CD14-positive monocyte (primary cell): Measurements from ENCODE around the gene GPD2. TPM values are rescaled to one million over a fixed set of nuclear protein-coding genes. Genes with fewer than 3 reads are reported as not detected.
"Not testable (repeated sequence)": the region's sequence is repeated elsewhere in the genome, so short reads cannot be mapped to it uniquely, and the experiment has no call there.

Experiments used
- DNase-seq, 3 donors: peaks; one replicate each; pipeline ENCODE4 v3.0.0-alpha.2; 2011 to 2022
- H2AFZ ChIP-seq: 2 replicates; pipeline ENCODE4 v1.6.0; 2012; ENCODE audit warnings: mild to moderate bottlenecking, low read depth, low read length, inconsistent platforms; ENCODE audit not compliant: insufficient read depth, poor library complexity, severe bottlenecking
- H3K27ac ChIP-seq, 2 donors: 1 replicate in 1 of 2; 2 replicates in 1 of 2; pipeline ENCODE4 v1.5.1; 2012 to 2013; ENCODE audit warnings: low read length in 2 of 2, control low read depth in 1 of 2, inconsistent platforms in 1 of 2, low read depth in 1 of 2, mild to moderate bottlenecking in 1 of 2
- H3K27me3 ChIP-seq, 2 donors: one replicate each; pipeline versions ENCODE4 v1.6.0 to v1.6.1; 2011 to 2013; ENCODE audit warnings: low read length in 2 of 2; ENCODE audit not compliant: control insufficient read depth in 2 of 2, insufficient read depth in 2 of 2
- H3K36me3 ChIP-seq, 2 donors: replicated peaks in 1 of 2; 1 replicate in 1 of 2; 2 replicates in 1 of 2; pipeline versions ENCODE4 v1.5.1 to v1.6.1; 2012 to 2013; ENCODE audit warnings: low read length in 2 of 2, control low read depth in 1 of 2, inconsistent platforms in 1 of 2, mild to moderate bottlenecking in 1 of 2; ENCODE audit not compliant: insufficient read depth in 2 of 2, control insufficient read depth in 1 of 2
- H3K4me1 ChIP-seq, 2 donors: 1 replicate in 1 of 2; 2 replicates in 1 of 2; pipeline versions ENCODE4 v1.5.1 to v1.6.1; 2012 to 2013; ENCODE audit warnings: low read length in 2 of 2, control low read depth in 1 of 2, inconsistent platforms in 1 of 2, mild to moderate bottlenecking in 1 of 2, moderate library complexity in 1 of 2; ENCODE audit not compliant: insufficient read depth in 2 of 2, control insufficient read depth in 1 of 2
- H3K4me2 ChIP-seq: replicated peaks from 2 replicates; pipeline ENCODE3; 2012; ENCODE audit warnings: low read length, moderate library complexity, mild to moderate bottlenecking; ENCODE audit not compliant: poor library complexity, severe bottlenecking; ENCODE audit errors: extremely low read depth
- H3K4me3 ChIP-seq, 3 experiments: fragments of 200-600 bp in 1 of 3; sonication (generic) in 1 of 3; replicated peaks in 1 of 3; 1 replicate in 2 of 3; 2 replicates in 1 of 3; pipeline ENCODE4 v1.5.1; 2011 to 2013; ENCODE audit warnings: low read length in 3 of 3, mild to moderate bottlenecking in 3 of 3, control low read depth in 2 of 3, low read depth in 2 of 3, inconsistent platforms in 1 of 3, moderate library complexity in 1 of 3
- H3K79me2 ChIP-seq: 2 replicates; pipeline ENCODE4 v1.6.0; 2012; ENCODE audit warnings: mild to moderate bottlenecking, control low read depth, inconsistent platforms, low read length, moderate library complexity; ENCODE audit not compliant: insufficient read depth
- H3K9ac ChIP-seq: 2 replicates; pipeline ENCODE4 v1.6.0; 2017; ENCODE audit warnings: low read length, mild to moderate bottlenecking; ENCODE audit not compliant: insufficient read depth, poor library complexity, severe bottlenecking
- H3K9me3 ChIP-seq, 2 donors: replicated peaks in 1 of 2; 1 replicate in 1 of 2; 2 replicates in 1 of 2; pipeline versions ENCODE4 v1.5.1 to v1.6.1; 2012 to 2013; ENCODE audit warnings: low read length in 2 of 2, control low read depth in 1 of 2; ENCODE audit not compliant: control insufficient read depth in 1 of 2, insufficient read depth in 1 of 2
- H4K20me1 ChIP-seq: 2 replicates; pipeline ENCODE4 v1.6.0; 2012; ENCODE audit warnings: mild to moderate bottlenecking, low read length, control low read depth, moderate library complexity; ENCODE audit not compliant: insufficient read depth
- H3K27ac Mint-ChIP-seq, 7 donors: one replicate each; pipeline ENCODE4 v1.8.0; 2020; ENCODE audit warnings: mild to moderate bottlenecking in 7 of 7, mixed read lengths in 7 of 7, moderate library complexity in 6 of 7, inconsistent platforms in 2 of 7
- H3K27me3 Mint-ChIP-seq, 3 donors: one replicate each; pipeline ENCODE4 v1.8.0; 2021 to 2022; ENCODE audit warnings: low read depth in 3 of 3, mild to moderate bottlenecking in 3 of 3, mixed read lengths in 3 of 3, moderate library complexity in 3 of 3, inconsistent platforms in 1 of 3
- H3K36me3 Mint-ChIP-seq, 2 donors: one replicate each; pipeline ENCODE4 v1.8.0; 2020; ENCODE audit warnings: mixed read lengths in 2 of 2, inconsistent platforms in 1 of 2, mild to moderate bottlenecking in 1 of 2
- H3K4me1 Mint-ChIP-seq: one replicate; pipeline ENCODE4 v1.8.0; 2020; ENCODE audit warnings: mild to moderate bottlenecking, mixed read lengths
- H3K4me3 Mint-ChIP-seq, 2 donors: one replicate each; pipeline ENCODE4 v1.8.0; 2020; ENCODE audit warnings: mild to moderate bottlenecking in 2 of 2, mixed read lengths in 2 of 2, moderate library complexity in 1 of 2
- H3K9me3 Mint-ChIP-seq, 7 donors: one replicate each; pipeline ENCODE4 v1.8.0; 2020 to 2022; ENCODE audit warnings: mixed read lengths in 7 of 7, mild to moderate bottlenecking in 6 of 7, moderate library complexity in 6 of 7, inconsistent platforms in 2 of 7
- CTCF ChIP-seq: fragments of 200-600 bp; IDR thresholded peaks from one replicate; pipeline ENCODE4 v1.8.0; 2022; ENCODE audit warnings: antibody characterized with exemption, mild to moderate bottlenecking
- WGBS: methylation state at CpG from one replicate; pipeline ENCODE4 v1.1.5; 2013; ENCODE audit warnings: missing lambda C conversion rate; ENCODE audit not compliant: insufficient coverage; 5-methylcytosine and 5-hydroxymethylcytosine counted together
- intact Hi-C, 2 donors: fragments of 100-400 bp; cut with micrococcal nuclease; formaldehyde crosslinking; loops; one replicate each; pipeline versions ENCODE4 v1.15.0 to v1.15.1; 2023
- polyA plus RNA-seq, 3 donors: library from polyadenylated mRNA; depleted of rRNA in 1 of 3; unstranded in 2 of 3; stranded (reverse) in 1 of 3; fragments of 300-500 nt in 2 of 3; fragments of >200 nt in 1 of 3; fragmentation: Illumina TruSeq in 2 of 3; gene quantifications; 1 replicate in 2 of 3; 2 replicates in 1 of 3; pipeline ENCODE4 v1.2.3, GENCODE V29; 2012 to 2021

The GPD2 gene
- polyA plus RNA-seq, 3 donors, result 13.4 to 17.1 (median 14.5) TPM

DNA sequence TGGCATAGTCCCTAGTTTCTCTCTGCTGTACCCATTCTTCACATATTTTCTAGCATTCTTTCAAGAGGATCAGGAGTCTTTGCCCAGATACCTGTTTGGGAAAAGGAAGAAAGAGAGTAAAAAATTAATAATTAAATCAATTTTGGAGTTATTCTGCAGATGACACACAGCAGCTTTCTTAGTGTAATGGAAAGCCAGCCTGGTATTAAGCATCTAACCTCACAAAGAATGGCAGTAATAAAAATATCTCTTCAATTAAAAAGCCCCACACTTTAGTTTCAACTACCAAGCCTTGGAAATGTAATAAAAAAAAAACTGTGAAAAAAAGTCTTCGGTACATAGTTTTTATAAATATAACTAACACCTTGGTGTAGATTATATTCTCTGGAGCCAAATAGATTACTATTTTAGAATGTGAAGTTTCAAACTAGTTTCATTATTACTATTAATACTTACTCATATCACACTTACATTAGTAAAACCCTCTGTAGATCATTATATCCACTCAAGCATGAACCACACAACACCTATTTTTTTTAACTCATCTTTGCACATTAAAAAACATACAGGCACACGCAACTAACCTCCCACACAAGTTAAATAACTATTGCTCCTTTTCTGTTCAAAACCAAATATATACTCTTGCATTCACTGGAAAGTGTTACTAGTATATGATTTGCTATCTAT is 90.9 kb downstream of the GPD2 start:
- Mint-ChIP-seq H3K4me3 (no peak overlapping the region), H3K9me3 (peaks cover 0 to 4% (median 0%) of the 10 kb centered on the region in 7 donors), H3K4me1 (no peaks in the 10 kb centered on the region), H3K36me3 (peaks cover 31 to 44% of the 10 kb centered on the region in 2 donors), H3K27me3 (no peaks in the 10 kb centered on the region), H3K27ac (no peak overlapping the region)
- no peak for TF ChIP-seq CTCF
- WGBS, result 100% methylated on average over 1 of the region's 2 CpGs
- Histone ChIP-seq H3K27me3 (no peaks in the 10 kb centered on the region), H3K36me3 (peaks cover 12 to 20% of the 10 kb centered on the region in 2 donors), H3K4me2 (no peak overlapping the region), H3K79me2 (peaks cover 1% of the 10 kb centered on the region), H3K4me1 (no peaks in the 10 kb centered on the region), H3K9ac (no peak overlapping the region), H3K9me3 (no peaks in the 10 kb centered on the region), H4K20me1 (no peaks in the 10 kb centered on the region), H3K4me3 (no peak overlapping the region), H2AFZ (no peak overlapping the region), H3K27ac (no peak overlapping the region)
- intact Hi-C loops, result no loop called here
- DNase-seq, result no peak

DNA sequence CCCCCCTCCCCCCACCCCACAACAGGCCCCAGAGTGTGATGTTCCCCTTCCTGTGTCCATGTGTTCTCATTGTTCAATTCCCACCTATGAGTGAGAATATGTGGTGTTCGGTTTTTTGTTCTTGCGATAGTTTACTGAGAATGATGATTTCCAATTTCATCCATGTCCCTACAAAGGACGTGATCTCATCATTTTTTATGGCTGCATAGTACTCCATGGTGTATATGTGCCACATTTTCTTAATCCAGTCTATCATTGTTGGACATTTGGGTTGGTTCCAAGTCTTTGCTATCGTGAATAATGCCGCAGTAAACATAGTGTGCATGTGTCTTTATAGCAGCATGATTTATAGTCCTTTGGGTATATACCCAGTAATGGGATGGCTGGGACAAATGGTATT is 92.4 kb downstream of the GPD2 start:
- H3K4me1 ChIP-seq, H3K9me3 ChIP-seq, H3K4me3 ChIP-seq, intact Hi-C loops, H3K27ac Mint-ChIP-seq, H3K4me3 Mint-ChIP-seq, H3K4me1 Mint-ChIP-seq, H3K27ac ChIP-seq, H3K4me2 ChIP-seq, H3K27me3 ChIP-seq, H3K79me2 ChIP-seq, H2AFZ ChIP-seq, H3K9me3 Mint-ChIP-seq, H3K9ac ChIP-seq, H3K27me3 Mint-ChIP-seq, DNase-seq: not testable (repeated sequence)
- H3K36me3 Mint-ChIP-seq, result peaks cover 28 to 43% of the 10 kb centered on the region in 2 donors
- peaks cover 12 to 31% of the 10 kb centered on the region in 2 donors for H3K36me3 ChIP-seq
- H4K20me1 ChIP-seq, result peaks cover 10% of the 10 kb centered on the region
- WGBS, result no CpG with 5 or more reads among the region's 5 CpGs
